Thoracic aorta (tissue), 2 donors: ENCODE results near the gene ROBO1. TPM values are rescaled to one million over a fixed set of nuclear protein-coding genes. Genes with fewer than 3 reads are reported as not detected.

Experiments
- ATAC-seq: fragments of 150-250 bp; one replicate; pipeline ENCODE4 v1.8.0; 2017; ENCODE audit warnings: low read depth; ENCODE audit not compliant: insufficient number of reproducible peaks, low FRiP score
- DNase-seq: peaks from one replicate; pipeline ENCODE4 v3.0.0-alpha.2; 2020; ENCODE audit warnings: low spot score
- H3K27ac ChIP-seq, 2 donors: fragments of 200-600 bp; sonication (generic); 1 replicate in 1 of 2; 2 replicates in 1 of 2; pipeline ENCODE4 v1.5.1; 2016; ENCODE audit warnings: mild to moderate bottlenecking in 2 of 2, moderate library complexity in 2 of 2
- H3K27me3 ChIP-seq: fragments of 200-600 bp; sonication (generic); replicated peaks from 2 replicates; pipeline ENCODE4 v1.6.0; 2016; ENCODE audit warnings: mild to moderate bottlenecking; ENCODE audit not compliant: insufficient read depth
- H3K36me3 ChIP-seq: fragments of 200-600 bp; sonication (generic); one replicate; pipeline ENCODE4 v1.5.1; 2016
- H3K4me1 ChIP-seq, 2 donors: fragments of 200-600 bp; sonication (generic); 1 replicate in 1 of 2; 2 replicates in 1 of 2; pipeline versions ENCODE4 v1.5.1 to v1.6.0; 2016; ENCODE audit warnings: low read depth in 2 of 2, mild to moderate bottlenecking in 1 of 2; ENCODE audit not compliant: control insufficient read depth in 1 of 2
- H3K4me3 ChIP-seq: fragments of 200-600 bp; sonication (generic); 2 replicates; pipeline ENCODE4 v1.5.1; 2016; ENCODE audit warnings: mild to moderate bottlenecking
- H3K9me3 ChIP-seq: fragments of 200-600 bp; sonication (generic); 2 replicates; pipeline ENCODE4 v1.5.1; 2016
- CTCF ChIP-seq: fragments of 200-600 bp; sonication (generic); IDR thresholded peaks from one replicate; pipeline ENCODE4 v1.5.1; 2019; ENCODE audit warnings: antibody characterized with exemption
- total RNA-seq, 2 donors: library from RNA; depleted of rRNA; stranded (reverse); fragments of >200 nt; gene quantifications; one replicate each; pipeline versions ENCODE4 v1.1.0 to v1.2.3, GENCODE V29; 2016

ROBO1 gene
- total RNA-seq, 2 donors from 2014 or later = 13.3 to 24.4 TPM

GRCh38 chr3:79115458-79115857 is 652.3 kb downstream of the ROBO1 start:
- no peak for ATAC-seq
- no peak for DNase-seq
- no peaks in the 10 kb centered on the region for H3K36me3 ChIP-seq
- no peaks in the 10 kb centered on the region for H3K27me3 ChIP-seq
- TF ChIP-seq CTCF = no peak
- no peaks in the 10 kb centered on the region for H3K9me3 ChIP-seq
- H3K27ac ChIP-seq = no peak overlapping the region
- no peak overlapping the region for H3K4me3 ChIP-seq
- no peaks in the 10 kb centered on the region for H3K4me1 ChIP-seq

- Histone ChIP-seq H3K27me3 (no peaks in the 10 kb centered on the region), H3K27ac (no peak overlapping the region), H3K36me3 (no peaks in the 10 kb centered on the region), H3K4me1 (no peaks in the 10 kb centered on the region), H3K9me3 (no peaks in the 10 kb centered on the region), H3K4me3 (no peak overlapping the region)
- DNase-seq (no peak), ATAC-seq (no peak)
- TF ChIP-seq CTCF = no peak
Observed at GRCh38 chr3:79113876-79114275, 653.9 kb downstream of the ROBO1 start.

- no peak for TF ChIP-seq CTCF
- H3K9me3 ChIP-seq = no peaks in the 10 kb centered on the region
- ATAC-seq = no peak
- no peak overlapping the region for H3K4me3 ChIP-seq
- H3K27ac ChIP-seq = no peak overlapping the region
- no peaks in the 10 kb centered on the region for H3K36me3 ChIP-seq
- no peaks in the 10 kb centered on the region for H3K27me3 ChIP-seq
- H3K4me1 ChIP-seq = no peaks in the 10 kb centered on the region
- DNase-seq = no peak
Observed at GRCh38 chr3:79111375-79112052, 656.3 kb downstream of the ROBO1 start.

GRCh38 chr3:79109754-79110153 is 658.0 kb downstream of the ROBO1 start:
- no peak for TF ChIP-seq CTCF
- DNase-seq = no peak
- no peaks in the 10 kb centered on the region for H3K4me1 ChIP-seq
- H3K36me3 ChIP-seq = no peaks in the 10 kb centered on the region
- no peak overlapping the region for H3K4me3 ChIP-seq
- no peaks in the 10 kb centered on the region for H3K27me3 ChIP-seq
- H3K27ac ChIP-seq = no peak overlapping the region
- H3K9me3 ChIP-seq = no peaks in the 10 kb centered on the region
- no peak for ATAC-seq

- H3K27me3 ChIP-seq = no peaks in the 10 kb centered on the region
- H3K4me1 ChIP-seq = no peaks in the 10 kb centered on the region
- ATAC-seq = no peak
- no peaks in the 10 kb centered on the region for H3K9me3 ChIP-seq
- H3K4me3 ChIP-seq = no peak overlapping the region
- H3K27ac ChIP-seq = no peak overlapping the region
- no peak for TF ChIP-seq CTCF
- H3K36me3 ChIP-seq = no peaks in the 10 kb centered on the region
- DNase-seq = no peak
Observed at GRCh38 chr3:79103307-79103706, 664.5 kb downstream of the ROBO1 start.
